Neural progenitor cell (in vitro differentiated cells): ENCODE results near the gene HMCN1. TPM values are rescaled to one million over a fixed set of nuclear protein-coding genes. Genes with fewer than 3 reads are reported as not detected.

Experiments
- DNase-seq: peaks from one replicate; pipeline ENCODE4 v3.0.0-alpha.2; 2016; ENCODE audit warnings: low spot score
- H2AFZ ChIP-seq: fragments of 200-600 bp; sonication (generic); replicated peaks from 2 replicates; pipeline ENCODE4 v1.6.1; 2016; ENCODE audit warnings: antibody characterized with exemption
- H3F3A ChIP-seq: fragments of 200-600 bp; sonication (generic); 2 replicates; pipeline ENCODE4 v1.6.1; 2016; ENCODE audit warnings: antibody characterized with exemption, low read depth
- H3K27ac ChIP-seq: fragments of 200-600 bp; sonication (generic); 2 replicates; pipeline ENCODE4 v1.5.1; 2016; ENCODE audit warnings: mild to moderate bottlenecking
- H3K27me3 ChIP-seq: fragments of 200-600 bp; sonication (generic); 2 replicates; pipeline ENCODE4 v1.6.1; 2016; ENCODE audit warnings: mild to moderate bottlenecking, moderate library complexity
- H3K36me3 ChIP-seq: fragments of 200-600 bp; sonication (generic); 2 replicates; pipeline ENCODE4 v1.5.1; 2016
- H3K4me1 ChIP-seq: fragments of 200-600 bp; sonication (generic); 2 replicates; pipeline ENCODE4 v1.6.1; 2016; ENCODE audit warnings: mixed run types
- H3K4me2 ChIP-seq: fragments of 200-600 bp; sonication (generic); 2 replicates; pipeline ENCODE4 v1.6.1; 2016
- H3K4me3 ChIP-seq: fragments of 200-600 bp; sonication (generic); 2 replicates; pipeline ENCODE4 v1.5.1; 2016
- H3K79me2 ChIP-seq: fragments of 200-600 bp; sonication (generic); 2 replicates; pipeline ENCODE4 v1.6.1; 2016; ENCODE audit warnings: low read depth
- H3K9ac ChIP-seq: fragments of 200-600 bp; sonication (generic); 2 replicates; pipeline ENCODE4 v1.6.1; 2016
- H3K9me3 ChIP-seq: fragments of 200-600 bp; sonication (generic); 2 replicates; pipeline ENCODE4 v1.5.1; 2016; ENCODE audit warnings: low read depth
- H4K20me1 ChIP-seq: fragments of 200-600 bp; sonication (generic); 2 replicates; pipeline ENCODE4 v1.6.1; 2016; ENCODE audit warnings: low read depth
- H3K27ac Mint-ChIP-seq: 3 replicates; pipeline ENCODE4 v1.8.0; 2021; ENCODE audit warnings: mixed read lengths
- H3K27me3 Mint-ChIP-seq: 2 replicates; pipeline ENCODE4 v1.8.0; 2022; ENCODE audit warnings: low read depth, mild to moderate bottlenecking, inconsistent platforms, moderate library complexity, mixed read lengths; ENCODE audit not compliant: insufficient read depth
- H3K36me3 Mint-ChIP-seq: 3 replicates; pipeline ENCODE4 v1.8.0; 2021; ENCODE audit warnings: mixed read lengths
- H3K4me1 Mint-ChIP-seq: 3 replicates; pipeline ENCODE4 v1.8.0; 2021; ENCODE audit warnings: mixed read lengths
- H3K4me3 Mint-ChIP-seq: 3 replicates; pipeline ENCODE4 v1.8.0; 2021; ENCODE audit warnings: mild to moderate bottlenecking, moderate library complexity, mixed read lengths
- H3K9me3 Mint-ChIP-seq: 3 replicates; pipeline ENCODE4 v1.8.0; 2020; ENCODE audit warnings: mixed read lengths
- EZH2 ChIP-seq: fragments of 200-600 bp; sonication (generic); IDR thresholded peaks from 2 replicates; pipeline ENCODE4 v1.6.1; 2017; ENCODE audit warnings: antibody characterized with exemption, mild to moderate bottlenecking, moderate library complexity
- EZH2phosphoT487 ChIP-seq: fragments of 200-600 bp; sonication (generic); IDR thresholded peaks from 2 replicates; pipeline ENCODE4 v1.6.1; 2017; ENCODE audit warnings: antibody characterized with exemption
- total RNA-seq: library from RNA; depleted of rRNA; stranded (reverse); fragments of >200 nt; gene quantifications from 2 replicates; pipeline ENCODE4 v1.2.3, GENCODE V29; 2015; ENCODE audit warnings: low replicate concordance
- TF ChIP-seq, protein P1 (sequence below): fragments of 200-600 bp; sonication (generic); IDR thresholded peaks from 2 replicates; pipeline ENCODE4 v1.5.1; 2017; ENCODE audit warnings: antibody characterized with exemption, mild to moderate bottlenecking

The HMCN1 gene
- total RNA-seq, 1 donor from 2014 or later: 26.4 TPM

GRCh38 chr1:185874246-185874645, 140.1 kb downstream of the HMCN1 start:
- TF ChIP-seq, protein P1, sequence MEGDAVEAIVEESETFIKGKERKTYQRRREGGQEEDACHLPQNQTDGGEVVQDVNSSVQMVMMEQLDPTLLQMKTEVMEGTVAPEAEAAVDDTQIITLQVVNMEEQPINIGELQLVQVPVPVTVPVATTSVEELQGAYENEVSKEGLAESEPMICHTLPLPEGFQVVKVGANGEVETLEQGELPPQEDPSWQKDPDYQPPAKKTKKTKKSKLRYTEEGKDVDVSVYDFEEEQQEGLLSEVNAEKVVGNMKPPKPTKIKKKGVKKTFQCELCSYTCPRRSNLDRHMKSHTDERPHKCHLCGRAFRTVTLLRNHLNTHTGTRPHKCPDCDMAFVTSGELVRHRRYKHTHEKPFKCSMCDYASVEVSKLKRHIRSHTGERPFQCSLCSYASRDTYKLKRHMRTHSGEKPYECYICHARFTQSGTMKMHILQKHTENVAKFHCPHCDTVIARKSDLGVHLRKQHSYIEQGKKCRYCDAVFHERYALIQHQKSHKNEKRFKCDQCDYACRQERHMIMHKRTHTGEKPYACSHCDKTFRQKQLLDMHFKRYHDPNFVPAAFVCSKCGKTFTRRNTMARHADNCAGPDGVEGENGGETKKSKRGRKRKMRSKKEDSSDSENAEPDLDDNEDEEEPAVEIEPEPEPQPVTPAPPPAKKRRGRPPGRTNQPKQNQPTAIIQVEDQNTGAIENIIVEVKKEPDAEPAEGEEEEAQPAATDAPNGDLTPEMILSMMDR: no peak
- H3K36me3 ChIP-seq: no peaks in the 10 kb centered on the region
- no peaks in the 10 kb centered on the region for H3K27me3 ChIP-seq
- H3K27ac ChIP-seq: no peak overlapping the region
- H3K79me2 ChIP-seq: no peaks in the 10 kb centered on the region
- Mint-ChIP-seq H3K4me3 (no peak overlapping the region), H3K27ac (no peak overlapping the region), H3K9me3 (no peaks in the 10 kb centered on the region), H3K4me1 (no peaks in the 10 kb centered on the region), H3K36me3 (no peaks in the 10 kb centered on the region), H3K27me3 (peaks cover 2% of the 10 kb centered on the region)
- no peak overlapping the region for H3K4me3 ChIP-seq
- no peaks in the 10 kb centered on the region for H3K4me1 ChIP-seq
- H3K4me2 ChIP-seq: no peak overlapping the region
- H3F3A ChIP-seq: no peaks in the 10 kb centered on the region
- no peak overlapping the region for H2AFZ ChIP-seq
- no peak overlapping the region for H3K9ac ChIP-seq
- H3K9me3 ChIP-seq: no peaks in the 10 kb centered on the region
- no peaks in the 10 kb centered on the region for H4K20me1 ChIP-seq
- DNase-seq: no peak

- Histone ChIP-seq H4K20me1 (no peaks in the 10 kb centered on the region), H3K4me3 (no peak overlapping the region), H3F3A (no peaks in the 10 kb centered on the region), H3K9me3 (no peaks in the 10 kb centered on the region), H3K27ac (no peak overlapping the region), H3K27me3 (no peaks in the 10 kb centered on the region), H3K36me3 (no peaks in the 10 kb centered on the region), H3K4me2 (no peak overlapping the region), H3K9ac (no peak overlapping the region), H3K79me2 (no peaks in the 10 kb centered on the region), H2AFZ (no peak overlapping the region), H3K4me1 (no peaks in the 10 kb centered on the region)
- peaks cover 2% of the 10 kb centered on the region for H3K27me3 Mint-ChIP-seq
- TF ChIP-seq, protein P1: no peak
- no peak for TF ChIP-seq EZH2phosphoT487
- no peak for TF ChIP-seq EZH2
- no peak overlapping the region for H3K27ac Mint-ChIP-seq
- no peak for DNase-seq
- no peaks in the 10 kb centered on the region for H3K9me3 Mint-ChIP-seq
- no peak overlapping the region for H3K4me3 Mint-ChIP-seq
- H3K4me1 Mint-ChIP-seq: no peaks in the 10 kb centered on the region
- H3K36me3 Mint-ChIP-seq: no peaks in the 10 kb centered on the region
These were observed 146.1 kb downstream of the HMCN1 start for GRCh38 chr1:185880330-185880729.

DNA sequence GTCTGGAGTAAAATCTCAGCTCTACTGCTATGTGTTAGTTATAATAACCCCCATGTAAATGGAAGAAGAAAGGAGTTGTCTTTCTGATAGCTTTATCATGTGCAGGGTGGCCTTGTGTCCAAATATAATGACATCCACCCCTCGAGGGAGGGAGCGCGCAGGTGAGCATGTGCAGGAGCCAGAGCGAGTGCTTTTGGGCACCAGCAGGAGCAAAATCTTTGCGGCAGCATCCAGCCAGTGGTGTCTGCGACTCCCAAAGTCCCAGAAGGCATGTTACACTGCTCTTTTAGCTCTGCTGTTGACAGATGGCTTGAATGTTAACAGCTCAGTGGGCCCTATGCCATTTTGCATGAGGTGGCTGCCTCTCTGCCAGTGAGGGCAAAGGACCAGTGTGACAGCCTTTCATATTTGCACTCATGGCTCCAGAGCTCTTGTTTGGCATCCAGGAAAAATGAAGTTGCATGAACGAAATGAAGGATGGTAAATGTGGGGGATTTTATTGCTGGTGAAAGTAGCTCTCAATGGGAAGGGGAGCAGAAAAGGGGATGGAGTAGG, 146.7 kb downstream of the HMCN1 start:
- Histone ChIP-seq H3K36me3 (no peaks in the 10 kb centered on the region), H3K9ac (no peak overlapping the region), H2AFZ (no peak overlapping the region), H3K79me2 (no peaks in the 10 kb centered on the region), H3K4me2 (no peak overlapping the region), H3F3A (no peaks in the 10 kb centered on the region), H3K27ac (no peak overlapping the region), H3K4me3 (no peak overlapping the region), H3K27me3 (no peaks in the 10 kb centered on the region), H3K9me3 (no peaks in the 10 kb centered on the region), H4K20me1 (no peaks in the 10 kb centered on the region), H3K4me1 (no peaks in the 10 kb centered on the region)
- no peak for DNase-seq
- TF ChIP-seq, protein P1: no peak
- TF ChIP-seq EZH2: no peak
- TF ChIP-seq EZH2phosphoT487: no peak
- Mint-ChIP-seq H3K9me3 (no peaks in the 10 kb centered on the region), H3K4me3 (no peak overlapping the region), H3K27ac (no peak overlapping the region), H3K4me1 (no peaks in the 10 kb centered on the region), H3K36me3 (no peaks in the 10 kb centered on the region), H3K27me3 (peaks cover 2% of the 10 kb centered on the region)
